Ishikawa (cell line): ENCODE results near the gene TRIM14.

Experiments
- CEBPB ChIP-seq: IDR thresholded peaks from 2 replicates; pipeline ENCODE4 v1.6.1; 2012
- CREB1 ChIP-seq: IDR thresholded peaks from 2 replicates; pipeline ENCODE4 v1.6.1; 2012; ENCODE audit warnings: low read depth
- EGR1 ChIP-seq: IDR thresholded peaks from 2 replicates; pipeline ENCODE4 v1.6.1; 2012
- EP300 ChIP-seq: IDR thresholded peaks from 2 replicates; pipeline ENCODE4 v1.6.1; 2012; ENCODE audit warnings: borderline replicate concordance
- FOXM1 ChIP-seq: IDR thresholded peaks from 2 replicates; pipeline ENCODE4 v1.6.1; 2012; ENCODE audit warnings: low read depth, borderline replicate concordance
- NFIC ChIP-seq: IDR thresholded peaks from 2 replicates; pipeline ENCODE4 v1.6.1; 2012
- RAD21 ChIP-seq: IDR thresholded peaks from 2 replicates; pipeline ENCODE4 v1.6.1; 2012; ENCODE audit warnings: low read depth
- TAF1 ChIP-seq: IDR thresholded peaks from 2 replicates; pipeline ENCODE4 v1.6.1; 2012; ENCODE audit warnings: low read depth, mild to moderate bottlenecking
- TCF12 ChIP-seq: IDR thresholded peaks from 2 replicates; pipeline ENCODE4 v1.6.1; 2012; ENCODE audit warnings: low read depth
- TEAD4 ChIP-seq: IDR thresholded peaks from 2 replicates; pipeline ENCODE4 v1.6.1; 2012
- YY1 ChIP-seq: IDR thresholded peaks from 2 replicates; pipeline ENCODE4 v1.6.1; 2012; ENCODE audit warnings: low read depth
- ZBTB7A ChIP-seq: IDR thresholded peaks from 2 replicates; pipeline ENCODE4 v1.6.1; 2012; ENCODE audit warnings: low read depth
- TF ChIP-seq, protein P1 (sequence below): IDR thresholded peaks from 2 replicates; pipeline ENCODE4 v1.6.1; 2012; ENCODE audit warnings: low read depth, mild to moderate bottlenecking
- TF ChIP-seq, protein P2 (sequence below): IDR thresholded peaks from 2 replicates; pipeline ENCODE4 v1.6.1; 2012
- TF ChIP-seq, protein P3 (sequence below): IDR thresholded peaks from 2 replicates; pipeline ENCODE4 v1.6.1; 2012

The TRIM14 gene

DNA sequence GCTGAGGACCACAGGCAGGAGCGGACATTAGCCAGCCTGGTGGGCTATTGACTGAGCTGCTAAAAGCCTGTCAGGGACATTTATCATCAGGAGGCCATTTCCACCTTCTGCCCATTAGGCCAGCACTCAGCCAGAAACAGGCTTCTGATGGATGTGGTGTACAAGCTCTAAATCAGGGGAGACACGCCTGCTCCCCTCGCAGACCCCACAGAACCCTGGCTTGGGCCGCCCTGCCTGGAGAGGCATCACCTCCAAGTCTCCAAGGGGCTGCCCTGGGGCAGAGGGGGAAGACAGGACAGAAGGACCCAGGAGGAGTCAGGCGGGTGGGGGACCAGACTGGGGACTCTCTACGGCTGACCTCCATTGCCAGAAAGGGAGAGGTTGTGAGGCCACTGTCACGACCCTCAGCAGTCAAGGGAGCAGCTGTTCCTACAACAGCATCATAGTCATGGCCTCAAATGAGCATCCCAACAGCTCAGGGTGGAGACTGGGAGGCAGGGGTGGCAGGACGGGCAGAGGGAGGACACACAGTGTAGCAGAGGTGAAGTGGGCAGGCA is 24.0 kb upstream of the TRIM14 start:
- TF ChIP-seq, protein P1, sequence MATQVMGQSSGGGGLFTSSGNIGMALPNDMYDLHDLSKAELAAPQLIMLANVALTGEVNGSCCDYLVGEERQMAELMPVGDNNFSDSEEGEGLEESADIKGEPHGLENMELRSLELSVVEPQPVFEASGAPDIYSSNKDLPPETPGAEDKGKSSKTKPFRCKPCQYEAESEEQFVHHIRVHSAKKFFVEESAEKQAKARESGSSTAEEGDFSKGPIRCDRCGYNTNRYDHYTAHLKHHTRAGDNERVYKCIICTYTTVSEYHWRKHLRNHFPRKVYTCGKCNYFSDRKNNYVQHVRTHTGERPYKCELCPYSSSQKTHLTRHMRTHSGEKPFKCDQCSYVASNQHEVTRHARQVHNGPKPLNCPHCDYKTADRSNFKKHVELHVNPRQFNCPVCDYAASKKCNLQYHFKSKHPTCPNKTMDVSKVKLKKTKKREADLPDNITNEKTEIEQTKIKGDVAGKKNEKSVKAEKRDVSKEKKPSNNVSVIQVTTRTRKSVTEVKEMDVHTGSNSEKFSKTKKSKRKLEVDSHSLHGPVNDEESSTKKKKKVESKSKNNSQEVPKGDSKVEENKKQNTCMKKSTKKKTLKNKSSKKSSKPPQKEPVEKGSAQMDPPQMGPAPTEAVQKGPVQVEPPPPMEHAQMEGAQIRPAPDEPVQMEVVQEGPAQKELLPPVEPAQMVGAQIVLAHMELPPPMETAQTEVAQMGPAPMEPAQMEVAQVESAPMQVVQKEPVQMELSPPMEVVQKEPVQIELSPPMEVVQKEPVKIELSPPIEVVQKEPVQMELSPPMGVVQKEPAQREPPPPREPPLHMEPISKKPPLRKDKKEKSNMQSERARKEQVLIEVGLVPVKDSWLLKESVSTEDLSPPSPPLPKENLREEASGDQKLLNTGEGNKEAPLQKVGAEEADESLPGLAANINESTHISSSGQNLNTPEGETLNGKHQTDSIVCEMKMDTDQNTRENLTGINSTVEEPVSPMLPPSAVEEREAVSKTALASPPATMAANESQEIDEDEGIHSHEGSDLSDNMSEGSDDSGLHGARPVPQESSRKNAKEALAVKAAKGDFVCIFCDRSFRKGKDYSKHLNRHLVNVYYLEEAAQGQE, result no peak
- no peak for TF ChIP-seq ZBTB7A
- TF ChIP-seq CEBPB, result no peak

DNA sequence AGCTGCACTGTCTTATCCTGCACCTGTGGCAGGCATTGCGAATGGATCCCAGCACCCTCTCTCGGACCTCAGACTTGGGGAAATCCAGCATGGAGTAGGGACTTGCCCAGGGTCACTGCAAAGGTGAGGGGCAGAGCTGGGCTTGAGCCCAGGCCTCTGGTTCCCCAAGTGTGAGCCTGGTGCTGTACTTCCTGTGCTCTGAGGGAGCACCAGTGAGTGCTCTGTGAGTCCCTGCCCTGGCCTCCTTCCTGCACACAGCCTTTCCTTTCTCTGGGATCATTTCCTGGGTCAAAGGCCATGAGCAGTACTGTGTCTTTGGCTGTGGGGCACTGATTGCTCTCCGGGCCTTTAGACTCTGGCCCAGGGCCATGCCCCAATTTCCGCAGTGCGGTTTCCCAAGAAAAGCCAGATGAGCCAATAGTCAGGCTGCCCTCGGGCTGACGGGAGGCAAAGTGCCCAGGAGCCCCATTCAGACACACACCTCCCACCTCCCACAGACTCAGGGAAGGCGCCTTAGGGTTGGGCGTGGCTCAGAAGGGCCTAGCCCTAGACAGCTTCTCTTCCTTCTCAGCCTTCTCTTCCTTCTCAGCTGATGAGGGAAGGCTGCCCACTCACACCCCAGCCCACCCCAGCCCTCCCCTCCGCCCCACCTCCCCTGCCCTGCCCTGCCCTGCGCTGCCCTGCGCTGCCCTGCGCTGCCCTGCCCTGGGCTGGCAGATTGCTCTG is 23.3 kb upstream of the TRIM14 start:
- TF ChIP-seq FOXM1 (no peak), CEBPB (no peak), EP300 (no peak), NFIC (no peak), EGR1 (no peak), ZBTB7A (no peak), RAD21 (no peak), YY1 (no peak), CREB1 (no peak), TEAD4 (no peak), TCF12 (no peak), TAF1 (no peak)
- TF ChIP-seq, protein P2, sequence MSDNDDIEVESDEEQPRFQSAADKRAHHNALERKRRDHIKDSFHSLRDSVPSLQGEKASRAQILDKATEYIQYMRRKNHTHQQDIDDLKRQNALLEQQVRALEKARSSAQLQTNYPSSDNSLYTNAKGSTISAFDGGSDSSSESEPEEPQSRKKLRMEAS, result no peak
- TF ChIP-seq, protein P1, result no peak
- TF ChIP-seq, protein P3, sequence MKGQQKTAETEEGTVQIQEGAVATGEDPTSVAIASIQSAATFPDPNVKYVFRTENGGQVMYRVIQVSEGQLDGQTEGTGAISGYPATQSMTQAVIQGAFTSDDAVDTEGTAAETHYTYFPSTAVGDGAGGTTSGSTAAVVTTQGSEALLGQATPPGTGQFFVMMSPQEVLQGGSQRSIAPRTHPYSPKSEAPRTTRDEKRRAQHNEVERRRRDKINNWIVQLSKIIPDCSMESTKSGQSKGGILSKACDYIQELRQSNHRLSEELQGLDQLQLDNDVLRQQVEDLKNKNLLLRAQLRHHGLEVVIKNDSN, result no peak

DNA sequence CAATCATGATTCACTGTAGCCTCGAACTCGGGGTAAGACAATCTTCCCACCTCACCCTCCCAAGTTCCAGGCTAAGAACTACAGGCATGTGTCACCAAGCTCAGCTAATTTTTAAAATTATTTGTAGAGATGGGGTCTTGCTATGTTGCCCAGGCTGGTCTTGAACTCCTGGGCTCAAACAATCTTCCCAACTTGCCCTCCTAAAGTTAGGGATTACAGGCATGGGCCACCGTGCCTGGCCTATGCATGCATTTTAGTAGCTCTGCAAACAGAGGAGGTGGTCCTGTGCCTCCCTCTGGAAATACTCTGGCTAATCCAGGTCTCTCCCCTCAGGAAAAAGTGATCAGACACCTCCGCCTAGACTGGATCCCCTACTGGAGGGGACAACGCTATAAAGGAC is 21.5 kb upstream of the TRIM14 start:
- TF ChIP-seq, protein P2, result no peak
- TF ChIP-seq CREB1 (no peak), TEAD4 (no peak), YY1 (no peak), TCF12 (no peak), TAF1 (no peak), RAD21 (no peak), ZBTB7A (no peak), FOXM1 (no peak)

DNA sequence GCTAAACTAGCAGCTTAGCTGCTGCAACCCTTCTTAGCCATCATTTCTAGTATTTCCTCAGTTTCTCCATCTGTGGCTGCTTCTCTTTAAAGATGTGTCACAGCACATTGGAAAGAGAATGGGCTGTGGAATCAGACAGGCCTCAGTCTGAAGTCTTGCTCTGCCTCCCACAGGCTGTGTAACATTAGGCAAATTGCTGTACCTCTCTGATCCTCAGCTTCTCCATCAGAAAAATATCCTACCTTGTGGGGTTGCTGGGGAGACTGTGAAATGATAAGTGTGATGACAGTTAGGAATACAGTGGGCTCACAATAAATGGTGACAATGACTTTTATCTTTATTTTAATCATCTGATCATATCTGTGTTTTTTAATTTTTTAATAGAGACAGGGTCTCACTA is 17.5 kb upstream of the TRIM14 start:
- TF ChIP-seq, protein P3, result no peak
- TF ChIP-seq CEBPB, result no peak
- no peak for TF ChIP-seq CREB1
- no peak for TF ChIP-seq TCF12
- TF ChIP-seq, protein P2, result no peak
- no peak for TF ChIP-seq NFIC
- TF ChIP-seq EP300, result no peak
- no peak for TF ChIP-seq FOXM1
- no peak for TF ChIP-seq RAD21
- no peak for TF ChIP-seq ZBTB7A
- TF ChIP-seq, protein P1, result no peak
- no peak for TF ChIP-seq TAF1
- no peak for TF ChIP-seq YY1
- TF ChIP-seq TEAD4, result no peak
- TF ChIP-seq EGR1, result no peak
